Effector memory CD4-positive, alpha-beta T cell (primary cell): Measurements from ENCODE around the gene TAF1C.

Experiments used
- DNase-seq, 3 donors: peaks; one replicate each; pipeline ENCODE4 v3.0.0-alpha.2; 2020
- H3K27ac ChIP-seq: 2 replicates; pipeline ENCODE4 v1.7.0; 2013; ENCODE audit warnings: mild to moderate bottlenecking, low read length, moderate library complexity; ENCODE audit not compliant: insufficient read depth, poor library complexity, severe bottlenecking
- H3K27me3 ChIP-seq: replicated peaks from 2 replicates; pipeline ENCODE4 v1.7.0; 2013; ENCODE audit warnings: mild to moderate bottlenecking, low read length; ENCODE audit not compliant: insufficient read depth, control insufficient read depth, poor library complexity, severe bottlenecking
- H3K36me3 ChIP-seq: 2 replicates; pipeline ENCODE4 v1.7.0; 2013; ENCODE audit warnings: mild to moderate bottlenecking, low read length, moderate library complexity; ENCODE audit not compliant: control insufficient read depth, insufficient read depth
- H3K4me1 ChIP-seq: 2 replicates; pipeline ENCODE4 v1.7.0; 2013; ENCODE audit warnings: low read length, mild to moderate bottlenecking; ENCODE audit not compliant: control insufficient read depth, insufficient read depth, poor library complexity, severe bottlenecking
- H3K4me3 ChIP-seq: 2 replicates; pipeline ENCODE4 v1.7.0; 2013; ENCODE audit warnings: low read length, low read depth, mild to moderate bottlenecking; ENCODE audit not compliant: insufficient read depth, poor library complexity, severe bottlenecking
- H3K9me3 ChIP-seq: 2 replicates; pipeline ENCODE4 v1.7.0; 2013; ENCODE audit warnings: mild to moderate bottlenecking, low read length, moderate library complexity; ENCODE audit not compliant: control insufficient read depth

TAF1C gene

GRCh38 chr16:84136331-84137125 lies 50.3 kb downstream of the TAF1C start:
- Histone ChIP-seq H3K27ac (no peak overlapping the region), H3K27me3 (no peaks in the 10 kb centered on the region), H3K9me3 (no peaks in the 10 kb centered on the region), H3K36me3 (no peaks in the 10 kb centered on the region), H3K4me1 (no peaks in the 10 kb centered on the region), H3K4me3 (no peak overlapping the region)
- no peak for DNase-seq

- H3K27ac ChIP-seq: no peak overlapping the region
- no peak overlapping the region for H3K4me3 ChIP-seq
- H3K9me3 ChIP-seq: no peaks in the 10 kb centered on the region
- DNase-seq: no peak
- H3K36me3 ChIP-seq: peaks cover 16% of the 10 kb centered on the region
- no peaks in the 10 kb centered on the region for H3K4me1 ChIP-seq
- no peaks in the 10 kb centered on the region for H3K27me3 ChIP-seq
These were observed 54.2 kb downstream of the TAF1C start for GRCh38 chr16:84132527-84133285.

- H3K4me1 ChIP-seq: no peaks in the 10 kb centered on the region
- no peaks in the 10 kb centered on the region for H3K9me3 ChIP-seq
- no peak overlapping the region for H3K4me3 ChIP-seq
- no peaks in the 10 kb centered on the region for H3K27me3 ChIP-seq
- H3K27ac ChIP-seq: no peak overlapping the region
- H3K36me3 ChIP-seq: peaks cover 16% of the 10 kb centered on the region
- DNase-seq: no peak
These were observed 55.7 kb downstream of the TAF1C start for GRCh38 chr16:84131117-84131516.
